HL-60 (cell line): ENCODE results near the gene SPRY2.

ENCODE experiments used
- CTCF ChIP-seq: IDR thresholded peaks from one replicate; pipeline ENCODE4 v1.5.1; 2011; ENCODE audit warnings: low read length, control low read depth, inconsistent platforms; ENCODE audit not compliant: insufficient read depth
- POLR2AphosphoS5 ChIP-seq: IDR thresholded peaks from 2 replicates; pipeline ENCODE4 v1.6.1; 2012; ENCODE audit warnings: low read depth
- REST ChIP-seq: IDR thresholded peaks from 2 replicates; pipeline ENCODE4 v1.6.1; 2012; ENCODE audit warnings: low read depth; ENCODE audit not compliant: insufficient replicate concordance

GRCh38 chr13:80296638-80297037 is 44.3 kb downstream of the SPRY2 start:
- TF ChIP-seq POLR2AphosphoS5 (no peak), CTCF (no peak), REST (no peak)
